AG09319 (cell line): ENCODE data around the gene MGA.
A peak's percentile ranks its signal among the peaks of the same experiment; 100 is the strongest.

ENCODE experiments used
- DNase-seq: peaks from one replicate; pipeline ENCODE4 v3.0.0-alpha.2; 2010; ENCODE audit warnings: low read depth; ENCODE audit errors: extremely low read depth
- CTCF ChIP-seq: IDR thresholded peaks from 2 replicates; pipeline ENCODE4 v1.5.1; 2011; ENCODE audit warnings: low read depth, mild to moderate bottlenecking, inconsistent platforms, low read length, moderate library complexity

Gene MGA

DNA sequence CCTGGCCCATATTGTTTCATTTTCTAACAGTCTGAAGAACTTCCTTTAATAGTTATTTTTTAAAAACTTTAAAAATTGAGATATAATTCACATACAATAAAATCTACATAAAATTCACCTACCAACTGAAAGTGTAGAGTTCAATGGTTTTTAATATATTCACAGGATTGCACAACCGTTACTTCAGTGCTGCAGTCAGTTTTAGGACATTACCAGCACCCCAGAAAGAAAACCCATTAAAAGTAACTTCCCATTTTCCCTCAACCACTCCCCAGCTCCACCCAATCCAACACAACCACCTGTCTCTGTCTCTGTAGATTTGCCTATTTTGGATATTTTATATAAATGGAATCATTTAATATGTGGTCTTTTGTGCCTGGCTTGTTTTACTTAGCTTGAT, 29.6 kb downstream of the MGA start:
- no peak for TF ChIP-seq CTCF
- DNase-seq, result no peak

DNA sequence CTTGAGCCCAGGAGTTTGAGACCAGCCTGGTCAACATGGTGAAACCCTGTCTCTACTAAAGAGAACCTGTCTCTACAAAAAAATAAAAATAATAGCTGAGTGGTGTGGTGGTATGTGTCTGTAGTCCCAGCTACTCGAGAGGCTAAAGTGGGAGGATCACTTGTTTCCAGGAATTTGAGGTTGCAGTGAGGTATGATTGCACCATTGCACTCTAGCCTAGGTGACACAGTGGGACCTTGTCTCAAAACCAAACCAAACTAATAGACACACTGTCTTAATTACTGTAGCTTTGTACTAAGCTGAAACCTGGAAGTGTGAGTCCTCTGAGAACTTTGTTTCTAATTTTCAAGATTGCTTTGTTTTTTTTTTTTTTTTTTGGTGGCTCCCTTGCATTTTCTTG, 30.4 kb downstream of the MGA start:
- TF ChIP-seq CTCF, result no peak
- no peak for DNase-seq

- no peak for DNase-seq
- no peak for TF ChIP-seq CTCF
Measured at GRCh38 chr15:41691471-41691870, 31.3 kb downstream of the MGA start.

GRCh38 chr15:41692049-41692448, 31.8 kb downstream of the MGA start:
- TF ChIP-seq CTCF, result no peak

DNA sequence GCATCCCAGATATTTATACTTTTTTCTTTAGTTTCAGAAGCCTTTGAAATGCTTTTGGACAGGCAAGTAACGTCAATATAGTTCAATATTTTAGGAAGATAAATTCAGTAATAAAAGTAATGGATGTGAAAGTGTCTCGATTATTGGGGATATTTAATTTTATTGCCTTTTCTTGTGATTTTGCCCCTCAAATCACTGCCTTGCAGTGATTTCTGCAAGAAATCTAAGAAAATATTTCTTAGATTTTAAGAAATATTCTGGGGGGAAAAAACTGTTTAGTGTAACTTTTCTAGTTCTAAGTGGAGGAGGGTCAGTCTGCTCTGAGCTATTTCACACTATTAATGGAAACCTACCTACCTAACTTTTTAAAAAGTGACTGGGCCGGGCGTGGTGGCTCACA, 33.6 kb downstream of the MGA start:
- no peak for TF ChIP-seq CTCF

More at GRCh38 chr15:41692049-41692448, 31.8 kb downstream of the MGA start:
- DNase-seq, result no peak

GRCh38 chr15:41695750-41696436, 35.7 kb downstream of the MGA start:
- DNase-seq, result no peak
- peak; percentile 3 for TF ChIP-seq CTCF

More for the DNA sequence above, 33.6 kb downstream of the MGA start:
- DNase-seq, result no peak

GRCh38 chr15:41698779-41699178, 38.6 kb downstream of the MGA start:
- DNase-seq, result no peak
- TF ChIP-seq CTCF, result no peak
